ENCODE data around the gene STMP1. TPM values are rescaled to one million over a fixed set of nuclear protein-coding genes. Genes with fewer than 3 reads are reported as not detected.
"Not testable (repeated sequence)": the region's sequence is repeated elsewhere in the genome, so short reads cannot be mapped to it uniquely, and the experiment has no call there.

Gene STMP1
- total RNA-seq, 1 donor from 2014 or later: 29.7 TPM

DNA sequence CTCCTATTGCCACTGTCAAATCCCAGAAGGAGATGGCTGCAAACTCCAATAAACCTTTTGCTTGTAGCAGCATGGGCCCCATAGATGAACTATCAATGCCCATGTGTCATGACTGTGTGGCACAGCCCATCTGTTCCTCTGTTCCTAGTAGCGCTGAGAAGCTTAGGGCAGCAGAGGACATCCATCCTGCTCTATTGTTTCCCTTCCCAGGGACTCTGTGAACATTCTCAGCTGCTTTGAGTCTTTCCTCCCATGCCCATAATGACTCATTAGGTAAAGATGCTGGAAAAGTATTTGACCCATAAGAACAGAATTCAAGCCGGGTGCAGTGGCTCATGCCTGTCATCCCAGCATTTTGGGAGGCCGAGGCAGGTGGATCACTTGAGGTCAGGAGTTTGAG lies 28.3 kb downstream of the STMP1 start:
- Histone ChIP-seq H2AFZ (ENCODE audit: low read depth, low read length) (no peak overlapping the region), H3K4me3 (ENCODE audit: insufficient read depth, low read depth, low read length) (no peak overlapping the region), H3K79me2 (ENCODE audit: insufficient read depth, low read length) (no peaks in the 10 kb centered on the region), H3K9me3 (ENCODE audit: insufficient read depth, low read depth, low read length) (no peaks in the 10 kb centered on the region), H3K4me1 (ENCODE audit: insufficient read depth, low read length) (peaks cover 14% of the 10 kb centered on the region), H3K36me3 (ENCODE audit: insufficient read depth, low read length) (no peaks in the 10 kb centered on the region), H3K27ac (ENCODE audit: low read depth, low read length) (peak overlapping the region; percentile 27), H3K4me2 (ENCODE audit: low read length) (peak overlapping the region; percentile 4), H4K20me1 (ENCODE audit: insufficient read depth, low read length) (no peaks in the 10 kb centered on the region), H3K27me3 (ENCODE audit: insufficient read depth, low read length) (no peaks in the 10 kb centered on the region), H3K9ac (ENCODE audit: low read length) (no peak overlapping the region)
- DNase-seq (ENCODE audit: low read depth) (peak; percentile 84), FAIRE-seq (no peak)
- no peak overlapping the region for H3K4me3 Mint-ChIP-seq (ENCODE audit: unreplicated experiment)
- no peaks in the 10 kb centered on the region for H3K9me3 Mint-ChIP-seq (ENCODE audit: unreplicated experiment)
- no peaks in the 10 kb centered on the region for H3K27me3 Mint-ChIP-seq (ENCODE audit: low read depth, unreplicated experiment)
- no peak for TF ChIP-seq EZH2 (IDR thresholded peaks at IDR 0.05; ENCODE audit: insufficient read depth, low read length)
- TF ChIP-seq, protein P1, sequence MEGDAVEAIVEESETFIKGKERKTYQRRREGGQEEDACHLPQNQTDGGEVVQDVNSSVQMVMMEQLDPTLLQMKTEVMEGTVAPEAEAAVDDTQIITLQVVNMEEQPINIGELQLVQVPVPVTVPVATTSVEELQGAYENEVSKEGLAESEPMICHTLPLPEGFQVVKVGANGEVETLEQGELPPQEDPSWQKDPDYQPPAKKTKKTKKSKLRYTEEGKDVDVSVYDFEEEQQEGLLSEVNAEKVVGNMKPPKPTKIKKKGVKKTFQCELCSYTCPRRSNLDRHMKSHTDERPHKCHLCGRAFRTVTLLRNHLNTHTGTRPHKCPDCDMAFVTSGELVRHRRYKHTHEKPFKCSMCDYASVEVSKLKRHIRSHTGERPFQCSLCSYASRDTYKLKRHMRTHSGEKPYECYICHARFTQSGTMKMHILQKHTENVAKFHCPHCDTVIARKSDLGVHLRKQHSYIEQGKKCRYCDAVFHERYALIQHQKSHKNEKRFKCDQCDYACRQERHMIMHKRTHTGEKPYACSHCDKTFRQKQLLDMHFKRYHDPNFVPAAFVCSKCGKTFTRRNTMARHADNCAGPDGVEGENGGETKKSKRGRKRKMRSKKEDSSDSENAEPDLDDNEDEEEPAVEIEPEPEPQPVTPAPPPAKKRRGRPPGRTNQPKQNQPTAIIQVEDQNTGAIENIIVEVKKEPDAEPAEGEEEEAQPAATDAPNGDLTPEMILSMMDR (IDR thresholded peaks at IDR 0.05; ENCODE audit: insufficient read depth, low read depth, low read length): no peak
- H3K36me3 Mint-ChIP-seq (ENCODE audit: low read depth, unreplicated experiment): peaks cover 12% of the 10 kb centered on the region
- peaks cover 32% of the 10 kb centered on the region for H3K4me1 Mint-ChIP-seq (ENCODE audit: low read depth, unreplicated experiment)
- peak overlapping the region; percentile 55 for H3K27ac Mint-ChIP-seq (ENCODE audit: unreplicated experiment)

DNA sequence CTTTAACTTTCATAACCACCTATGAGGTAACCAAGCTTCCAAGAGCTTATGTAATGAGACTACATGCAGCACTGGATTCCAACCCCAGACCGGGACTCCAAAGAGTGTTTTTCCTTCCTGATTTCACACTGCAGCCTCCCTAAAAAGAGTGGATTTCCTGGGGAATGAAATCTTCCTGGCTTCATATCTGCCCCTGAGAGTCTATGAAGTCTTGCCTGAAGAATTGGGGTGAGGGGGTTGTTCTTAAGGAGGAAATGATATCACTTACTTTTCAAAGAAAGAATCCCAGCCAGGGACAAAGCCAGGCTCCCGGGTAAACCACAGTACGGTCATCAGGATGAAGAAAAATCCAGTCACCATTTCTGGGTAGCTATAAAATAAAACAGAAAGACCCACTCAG lies 29.7 kb downstream of the STMP1 start:
- H3K9ac ChIP-seq (ENCODE audit: low read length): no peak overlapping the region
- no peak for TF ChIP-seq EZH2 (IDR thresholded peaks at IDR 0.05; ENCODE audit: insufficient read depth, low read length)
- TF ChIP-seq, protein P1 (IDR thresholded peaks at IDR 0.05; ENCODE audit: insufficient read depth, low read depth, low read length): no peak
- H4K20me1 ChIP-seq (ENCODE audit: insufficient read depth, low read length): no peaks in the 10 kb centered on the region
- H3K4me1 ChIP-seq (ENCODE audit: insufficient read depth, low read length): peaks cover 13% of the 10 kb centered on the region
- H3K27me3 Mint-ChIP-seq (ENCODE audit: low read depth, unreplicated experiment): no peaks in the 10 kb centered on the region
- H3K9me3 ChIP-seq (ENCODE audit: insufficient read depth, low read depth, low read length): no peaks in the 10 kb centered on the region
- peak overlapping the region; percentile 84 for H3K27ac Mint-ChIP-seq (ENCODE audit: unreplicated experiment)
- no peaks in the 10 kb centered on the region for H3K27me3 ChIP-seq (ENCODE audit: insufficient read depth, low read length)
- no peaks in the 10 kb centered on the region for H3K36me3 ChIP-seq (ENCODE audit: insufficient read depth, low read length)
- peaks cover 16% of the 10 kb centered on the region for H3K36me3 Mint-ChIP-seq (ENCODE audit: low read depth, unreplicated experiment)
- peak overlapping the region; percentile 39 for H3K27ac ChIP-seq (ENCODE audit: low read depth, low read length)
- H2AFZ ChIP-seq (ENCODE audit: low read depth, low read length): no peak overlapping the region
- no peak overlapping the region for H3K4me3 Mint-ChIP-seq (ENCODE audit: unreplicated experiment)
- FAIRE-seq (no peak), DNase-seq (ENCODE audit: low read depth) (peak; percentile 70)
- no peaks in the 10 kb centered on the region for H3K79me2 ChIP-seq (ENCODE audit: insufficient read depth, low read length)
- H3K4me1 Mint-ChIP-seq (ENCODE audit: low read depth, unreplicated experiment): peaks cover 28% of the 10 kb centered on the region
- no peaks in the 10 kb centered on the region for H3K9me3 Mint-ChIP-seq (ENCODE audit: unreplicated experiment)
- no peak overlapping the region for H3K4me3 ChIP-seq (ENCODE audit: insufficient read depth, low read depth, low read length)
- H3K4me2 ChIP-seq (ENCODE audit: low read length): peak overlapping the region; percentile 27

DNA sequence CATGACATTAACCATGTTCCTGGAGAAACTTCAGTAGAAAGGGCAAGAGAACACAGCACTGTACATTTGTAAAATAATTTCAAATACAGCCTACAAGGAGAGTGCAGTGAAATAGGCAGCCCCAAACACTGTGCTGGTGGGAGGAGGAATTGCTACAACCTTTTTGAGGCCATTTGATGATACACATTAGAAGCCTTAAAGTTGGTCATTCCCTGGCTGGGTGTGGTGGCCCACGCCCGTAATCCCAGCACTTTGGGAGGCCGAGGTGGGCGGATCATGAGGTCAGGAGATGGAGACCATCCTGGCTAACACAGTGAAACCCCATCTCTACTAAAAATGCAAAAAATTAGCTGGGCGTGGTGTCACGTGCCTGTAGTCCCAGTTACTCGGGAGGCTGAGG lies 30.3 kb downstream of the STMP1 start:
- H3K4me2 ChIP-seq (ENCODE audit: low read length): peak overlapping the region; percentile 27
- peak overlapping the region; percentile 15 for H3K27ac ChIP-seq (ENCODE audit: low read depth, low read length)
- not testable (repeated sequence) for H3K9me3 Mint-ChIP-seq (ENCODE audit: unreplicated experiment)

More for the DNA sequence above, 30.3 kb downstream of the STMP1 start:
- DNase-seq (ENCODE audit: low read depth); H3K4me3 ChIP-seq (ENCODE audit: insufficient read depth, low read depth, low read length); H3K4me3 Mint-ChIP-seq (ENCODE audit: unreplicated experiment); H3K9me3 ChIP-seq (ENCODE audit: insufficient read depth, low read depth, low read length); H3K27me3 ChIP-seq (ENCODE audit: insufficient read depth, low read length); H3K36me3 ChIP-seq (ENCODE audit: insufficient read depth, low read length); H3K9ac ChIP-seq (ENCODE audit: low read length); H3K27me3 Mint-ChIP-seq (ENCODE audit: low read depth, unreplicated experiment); FAIRE-seq; H2AFZ ChIP-seq (ENCODE audit: low read depth, low read length); H3K79me2 ChIP-seq (ENCODE audit: insufficient read depth, low read length); H4K20me1 ChIP-seq (ENCODE audit: insufficient read depth, low read length): not testable (repeated sequence)
- peaks cover 16% of the 10 kb centered on the region for H3K36me3 Mint-ChIP-seq (ENCODE audit: low read depth, unreplicated experiment)
- H3K4me1 ChIP-seq (ENCODE audit: insufficient read depth, low read length): peaks cover 13% of the 10 kb centered on the region
- peaks cover 33% of the 10 kb centered on the region for H3K4me1 Mint-ChIP-seq (ENCODE audit: low read depth, unreplicated experiment)
- H3K27ac Mint-ChIP-seq (ENCODE audit: unreplicated experiment): peak overlapping the region; percentile 84

Measured in astrocyte (in vitro differentiated cells and primary cell).